ENCODE results near the gene SMKR1. TPM values are rescaled to one million over a fixed set of nuclear protein-coding genes. Genes with fewer than 3 reads are reported as not detected.

The SMKR1 gene
- total RNA-seq, 1 experiment from 2014 or later = 8.9 TPM

DNA sequence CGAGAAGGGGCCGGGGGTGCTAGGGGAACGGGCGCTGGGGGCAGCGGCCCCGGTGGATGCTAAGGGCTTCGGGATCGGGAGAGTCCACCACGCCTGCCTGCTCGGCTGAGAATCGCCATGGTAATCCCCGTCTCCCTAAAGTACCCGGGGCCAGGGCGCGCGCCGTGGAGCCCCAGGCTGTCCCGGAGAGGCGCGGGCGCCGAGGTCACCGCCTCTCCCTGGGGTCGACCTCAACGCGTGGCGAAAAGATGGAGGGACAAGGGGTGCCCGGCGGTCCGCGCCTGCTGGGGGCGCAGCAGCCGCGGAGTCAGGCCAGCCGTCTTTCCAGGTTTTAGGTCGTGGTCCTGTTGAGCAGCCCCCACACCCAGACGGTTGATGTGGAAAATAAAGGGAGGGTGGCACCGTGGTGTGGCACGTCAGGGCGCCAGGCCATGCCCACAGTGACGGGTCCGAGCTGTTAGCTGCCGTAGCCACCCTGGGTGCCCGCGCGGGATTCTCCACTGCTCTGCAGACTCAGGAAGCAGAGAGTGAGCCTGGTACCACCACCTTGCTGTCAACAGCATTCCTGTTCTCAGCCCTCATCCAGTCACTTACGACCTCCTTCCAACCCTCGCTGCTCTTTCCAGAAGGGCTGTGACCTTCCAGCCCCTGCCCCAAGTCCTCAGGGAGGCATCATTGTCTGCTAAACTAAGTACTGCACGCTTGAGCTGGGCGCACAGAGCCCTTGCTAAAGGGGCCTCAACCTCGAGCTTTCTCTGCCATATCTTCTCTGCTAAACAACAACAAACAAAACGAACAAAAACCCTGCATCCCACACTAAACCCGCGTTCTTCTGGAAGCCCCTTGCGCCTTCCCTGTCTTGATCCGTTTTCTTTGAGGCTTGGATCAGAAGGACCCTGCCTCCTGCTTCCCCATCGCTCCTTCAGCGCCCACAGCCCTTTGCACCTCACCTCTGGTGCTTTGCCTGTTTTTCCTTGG is 666 bp downstream of the SMKR1 start:
- peak overlapping the region; percentile 72 for H3K9ac ChIP-seq (ENCODE audit: low read length)
- ATAC-seq (no peak), DNase-seq (ENCODE audit: low read depth, low spot score) (no peak)
- peak overlapping the region; percentile 96 for H3K4me2 ChIP-seq (ENCODE audit: low read length)
- peak overlapping the region; percentile 44; the same call in 1 of the 2 replicates for H3K27ac ChIP-seq (ENCODE audit: low read depth, low read length)
- no peaks in the 10 kb centered on the region for H3K9me2 ChIP-seq (ENCODE audit: insufficient read depth)
- BruUV-seq (replicated peaks) = no TSS peak
- peak overlapping the region; percentile 61 to 66 for H3K4me3 ChIP-seq (replicated peaks in 1 of 2; ENCODE audit: low read depth in 1 of 2, low read length in 2 of 2)
- no peaks in the 10 kb centered on the region for H3K79me2 ChIP-seq (ENCODE audit: insufficient read depth, low read length)
- no peaks in the 10 kb centered on the region for H4K20me1 ChIP-seq (ENCODE audit: insufficient read depth)
- H3K4me1 ChIP-seq (ENCODE audit: control insufficient read depth in 1 of 2, insufficient read depth in 2 of 2, low read length in 2 of 2) = peaks cover 2 to 19% of the 10 kb centered on the region in 2 experiments; a peak in 2 of 4 replicates
- H2AFZ ChIP-seq (ENCODE audit: low read depth, low read length, poor library complexity, severe bottlenecking) = no peak overlapping the region
- RAD21 ChIA-PET (ENCODE audit: low non-redundant PET in 1 of 2, low total read pairs in 2 of 2, uncharacterized antibody in 2 of 2, unreplicated experiment in 2 of 2) = no interaction called here
- intact Hi-C loops (cut with micrococcal nuclease) = no loop called here
- CTCF ChIA-PET = no interaction called here
- POLR2A ChIA-PET = no interaction called here
- no peaks in the 10 kb centered on the region for H3K27me3 ChIP-seq (ENCODE audit: insufficient read depth, low read length)
- TF ChIP-seq POLR2A (IDR thresholded peaks at IDR 0.05; ENCODE audit: borderline replicate concordance, extremely low read depth, insufficient read depth, insufficient read length) (no peak), JUND (IDR thresholded peaks at IDR 0.05) (no peak), ZFX (IDR thresholded peaks at IDR 0.05) (peak; percentile 65), SIN3A (IDR thresholded peaks at IDR 0.05; ENCODE audit: low read depth) (no peak)
- no peaks in the 10 kb centered on the region for H3K36me3 ChIP-seq (ENCODE audit: control insufficient read depth in 1 of 2, insufficient read depth in 2 of 2, low read length in 2 of 2)
- H3K9me3 ChIP-seq (ENCODE audit: control insufficient read depth in 1 of 2, insufficient read depth in 1 of 2, low read depth in 1 of 2, low read length in 2 of 2) = no peaks in the 10 kb centered on the region

DNA sequence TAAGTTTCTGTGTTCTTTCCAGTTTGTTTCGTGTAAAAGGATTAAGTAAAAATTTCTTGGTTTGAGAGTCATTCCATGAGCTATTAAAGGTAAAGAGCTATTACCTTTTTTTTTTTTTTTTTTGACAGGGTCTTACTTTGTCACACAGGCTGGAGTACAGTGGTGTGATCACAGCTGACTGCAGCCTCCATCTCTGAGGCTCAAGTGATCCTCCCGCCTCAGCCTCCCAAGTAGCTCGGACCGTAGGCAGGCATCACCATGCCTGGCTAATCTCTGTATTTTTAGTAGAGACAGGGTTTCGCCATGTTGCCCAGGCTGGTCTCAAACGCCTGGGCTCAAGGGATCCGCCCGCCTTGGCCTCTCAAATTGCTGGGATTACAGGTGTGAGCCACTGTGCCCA is 1.4 kb downstream of the SMKR1 start:
- Histone ChIP-seq H3K4me2 (ENCODE audit: low read length) (no peak overlapping the region; the same call in 1 of the 2 replicates), H3K36me3 (ENCODE audit: control insufficient read depth in 1 of 2, insufficient read depth in 2 of 2, low read length in 2 of 2) (no peaks in the 10 kb centered on the region), H3K27me3 (ENCODE audit: insufficient read depth, low read length) (no peaks in the 10 kb centered on the region), H4K20me1 (ENCODE audit: insufficient read depth) (no peaks in the 10 kb centered on the region), H3K9ac (ENCODE audit: low read length) (no peak overlapping the region), H3K27ac (ENCODE audit: low read depth, low read length) (no peak overlapping the region), H3K4me3 (replicated peaks in 1 of 2; ENCODE audit: low read depth in 1 of 2, low read length in 2 of 2) (no peak overlapping the region), H3K9me2 (ENCODE audit: insufficient read depth) (no peaks in the 10 kb centered on the region), H3K79me2 (ENCODE audit: insufficient read depth, low read length) (no peaks in the 10 kb centered on the region), H2AFZ (ENCODE audit: low read depth, low read length, poor library complexity, severe bottlenecking) (no peak overlapping the region), H3K4me1 (ENCODE audit: control insufficient read depth in 1 of 2, insufficient read depth in 2 of 2, low read length in 2 of 2) (peaks cover 2 to 19% of the 10 kb centered on the region in 2 experiments; a peak in 2 of 4 replicates), H3K9me3 (ENCODE audit: control insufficient read depth in 1 of 2, insufficient read depth in 1 of 2, low read depth in 1 of 2, low read length in 2 of 2) (no peaks in the 10 kb centered on the region)
- DNase-seq (ENCODE audit: low read depth, low spot score) (no peak), ATAC-seq (no peak)
- ChIA-PET RAD21 (ENCODE audit: low non-redundant PET in 1 of 2, low total read pairs in 2 of 2, uncharacterized antibody in 2 of 2, unreplicated experiment in 2 of 2) (no interaction called here), CTCF (no interaction called here), POLR2A (no interaction called here)
- TSS peak; percentile 39 for BruUV-seq (replicated peaks)
- intact Hi-C loops (cut with micrococcal nuclease) = no loop called here
- TF ChIP-seq FOSL1 (IDR thresholded peaks at IDR 0.05; ENCODE audit: low read depth) (no peak), ZNF274 (IDR thresholded peaks at IDR 0.05; ENCODE audit: low read depth, low read length) (no peak), SP1 (IDR thresholded peaks at IDR 0.05; ENCODE audit: low read depth) (no peak), ZFX (IDR thresholded peaks at IDR 0.05) (no peak), SIN3A (IDR thresholded peaks at IDR 0.05; ENCODE audit: low read depth) (no peak), YY1 (IDR thresholded peaks at IDR 0.05; ENCODE audit: extremely low read depth, insufficient replicate concordance, low read depth, low read length) (no peak), EZH2phosphoT487 (IDR thresholded peaks at IDR 0.05; ENCODE audit: borderline replicate concordance) (no peak), CEBPB (IDR thresholded peaks at IDR 0.05; ENCODE audit: low read depth) (no peak), POLR2AphosphoS5 (IDR thresholded peaks at IDR 0.05; ENCODE audit: low read depth, low read length) (no peak)
- TF ChIP-seq, protein P1, sequence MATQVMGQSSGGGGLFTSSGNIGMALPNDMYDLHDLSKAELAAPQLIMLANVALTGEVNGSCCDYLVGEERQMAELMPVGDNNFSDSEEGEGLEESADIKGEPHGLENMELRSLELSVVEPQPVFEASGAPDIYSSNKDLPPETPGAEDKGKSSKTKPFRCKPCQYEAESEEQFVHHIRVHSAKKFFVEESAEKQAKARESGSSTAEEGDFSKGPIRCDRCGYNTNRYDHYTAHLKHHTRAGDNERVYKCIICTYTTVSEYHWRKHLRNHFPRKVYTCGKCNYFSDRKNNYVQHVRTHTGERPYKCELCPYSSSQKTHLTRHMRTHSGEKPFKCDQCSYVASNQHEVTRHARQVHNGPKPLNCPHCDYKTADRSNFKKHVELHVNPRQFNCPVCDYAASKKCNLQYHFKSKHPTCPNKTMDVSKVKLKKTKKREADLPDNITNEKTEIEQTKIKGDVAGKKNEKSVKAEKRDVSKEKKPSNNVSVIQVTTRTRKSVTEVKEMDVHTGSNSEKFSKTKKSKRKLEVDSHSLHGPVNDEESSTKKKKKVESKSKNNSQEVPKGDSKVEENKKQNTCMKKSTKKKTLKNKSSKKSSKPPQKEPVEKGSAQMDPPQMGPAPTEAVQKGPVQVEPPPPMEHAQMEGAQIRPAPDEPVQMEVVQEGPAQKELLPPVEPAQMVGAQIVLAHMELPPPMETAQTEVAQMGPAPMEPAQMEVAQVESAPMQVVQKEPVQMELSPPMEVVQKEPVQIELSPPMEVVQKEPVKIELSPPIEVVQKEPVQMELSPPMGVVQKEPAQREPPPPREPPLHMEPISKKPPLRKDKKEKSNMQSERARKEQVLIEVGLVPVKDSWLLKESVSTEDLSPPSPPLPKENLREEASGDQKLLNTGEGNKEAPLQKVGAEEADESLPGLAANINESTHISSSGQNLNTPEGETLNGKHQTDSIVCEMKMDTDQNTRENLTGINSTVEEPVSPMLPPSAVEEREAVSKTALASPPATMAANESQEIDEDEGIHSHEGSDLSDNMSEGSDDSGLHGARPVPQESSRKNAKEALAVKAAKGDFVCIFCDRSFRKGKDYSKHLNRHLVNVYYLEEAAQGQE (IDR thresholded peaks at IDR 0.05; ENCODE audit: low read depth) = no peak
- TF ChIP-seq, protein P2, sequence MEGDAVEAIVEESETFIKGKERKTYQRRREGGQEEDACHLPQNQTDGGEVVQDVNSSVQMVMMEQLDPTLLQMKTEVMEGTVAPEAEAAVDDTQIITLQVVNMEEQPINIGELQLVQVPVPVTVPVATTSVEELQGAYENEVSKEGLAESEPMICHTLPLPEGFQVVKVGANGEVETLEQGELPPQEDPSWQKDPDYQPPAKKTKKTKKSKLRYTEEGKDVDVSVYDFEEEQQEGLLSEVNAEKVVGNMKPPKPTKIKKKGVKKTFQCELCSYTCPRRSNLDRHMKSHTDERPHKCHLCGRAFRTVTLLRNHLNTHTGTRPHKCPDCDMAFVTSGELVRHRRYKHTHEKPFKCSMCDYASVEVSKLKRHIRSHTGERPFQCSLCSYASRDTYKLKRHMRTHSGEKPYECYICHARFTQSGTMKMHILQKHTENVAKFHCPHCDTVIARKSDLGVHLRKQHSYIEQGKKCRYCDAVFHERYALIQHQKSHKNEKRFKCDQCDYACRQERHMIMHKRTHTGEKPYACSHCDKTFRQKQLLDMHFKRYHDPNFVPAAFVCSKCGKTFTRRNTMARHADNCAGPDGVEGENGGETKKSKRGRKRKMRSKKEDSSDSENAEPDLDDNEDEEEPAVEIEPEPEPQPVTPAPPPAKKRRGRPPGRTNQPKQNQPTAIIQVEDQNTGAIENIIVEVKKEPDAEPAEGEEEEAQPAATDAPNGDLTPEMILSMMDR (IDR thresholded peaks at IDR 0.05 in 2 of 3, conservative IDR thresholded peaks at IDR 0.05 in 1 of 3; ENCODE audit: borderline replicate concordance in 1 of 3, insufficient read depth in 1 of 3, low read depth in 2 of 3, low read length in 2 of 3) = no peak
- TF ChIP-seq, protein P3, sequence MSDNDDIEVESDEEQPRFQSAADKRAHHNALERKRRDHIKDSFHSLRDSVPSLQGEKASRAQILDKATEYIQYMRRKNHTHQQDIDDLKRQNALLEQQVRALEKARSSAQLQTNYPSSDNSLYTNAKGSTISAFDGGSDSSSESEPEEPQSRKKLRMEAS (IDR thresholded peaks at IDR 0.05) = no peak

Measured in HCT116 (cell line).